ENCODE results near the gene PLCH2. TPM values are rescaled to one million over a fixed set of nuclear protein-coding genes. Genes with fewer than 3 reads are reported as not detected.
"Not testable (repeated sequence)": the region's sequence is repeated elsewhere in the genome, so short reads cannot be mapped to it uniquely, and the experiment has no call there.

The PLCH2 gene
- total and polyA plus RNA-seq, 8 donors, result 0.67 to 6.5 (median 3.7) TPM

GRCh38 chr1:2547210-2548067 lies 71.3 kb downstream of the PLCH2 start:
- TF ChIP-seq, protein P1, sequence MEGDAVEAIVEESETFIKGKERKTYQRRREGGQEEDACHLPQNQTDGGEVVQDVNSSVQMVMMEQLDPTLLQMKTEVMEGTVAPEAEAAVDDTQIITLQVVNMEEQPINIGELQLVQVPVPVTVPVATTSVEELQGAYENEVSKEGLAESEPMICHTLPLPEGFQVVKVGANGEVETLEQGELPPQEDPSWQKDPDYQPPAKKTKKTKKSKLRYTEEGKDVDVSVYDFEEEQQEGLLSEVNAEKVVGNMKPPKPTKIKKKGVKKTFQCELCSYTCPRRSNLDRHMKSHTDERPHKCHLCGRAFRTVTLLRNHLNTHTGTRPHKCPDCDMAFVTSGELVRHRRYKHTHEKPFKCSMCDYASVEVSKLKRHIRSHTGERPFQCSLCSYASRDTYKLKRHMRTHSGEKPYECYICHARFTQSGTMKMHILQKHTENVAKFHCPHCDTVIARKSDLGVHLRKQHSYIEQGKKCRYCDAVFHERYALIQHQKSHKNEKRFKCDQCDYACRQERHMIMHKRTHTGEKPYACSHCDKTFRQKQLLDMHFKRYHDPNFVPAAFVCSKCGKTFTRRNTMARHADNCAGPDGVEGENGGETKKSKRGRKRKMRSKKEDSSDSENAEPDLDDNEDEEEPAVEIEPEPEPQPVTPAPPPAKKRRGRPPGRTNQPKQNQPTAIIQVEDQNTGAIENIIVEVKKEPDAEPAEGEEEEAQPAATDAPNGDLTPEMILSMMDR (IDR thresholded peaks at IDR 0.05), result no peak
- DNase-seq (no peak), ATAC-seq (no peak)
- no peaks in the 10 kb centered on the region for H3K27me3 ChIP-seq
- H3K36me3 ChIP-seq, result no peaks in the 10 kb centered on the region
- H3K4me3 ChIP-seq, result peak overlapping the region; percentile 55 to 61
- intact Hi-C loops (cut with DNase I), result loop anchor here in 1 of 2 donors (10.0 kb wide), 1 partner anchor 133 kb away; the partner anchor contains the start of gene PEX10
- no peaks in the 10 kb centered on the region for H3K9me3 ChIP-seq
- H3K4me1 ChIP-seq, result peaks cover 31 to 66% of the 10 kb centered on the region in 2 donors
- H3K27ac ChIP-seq, result peak overlapping the region; percentile 97

DNA sequence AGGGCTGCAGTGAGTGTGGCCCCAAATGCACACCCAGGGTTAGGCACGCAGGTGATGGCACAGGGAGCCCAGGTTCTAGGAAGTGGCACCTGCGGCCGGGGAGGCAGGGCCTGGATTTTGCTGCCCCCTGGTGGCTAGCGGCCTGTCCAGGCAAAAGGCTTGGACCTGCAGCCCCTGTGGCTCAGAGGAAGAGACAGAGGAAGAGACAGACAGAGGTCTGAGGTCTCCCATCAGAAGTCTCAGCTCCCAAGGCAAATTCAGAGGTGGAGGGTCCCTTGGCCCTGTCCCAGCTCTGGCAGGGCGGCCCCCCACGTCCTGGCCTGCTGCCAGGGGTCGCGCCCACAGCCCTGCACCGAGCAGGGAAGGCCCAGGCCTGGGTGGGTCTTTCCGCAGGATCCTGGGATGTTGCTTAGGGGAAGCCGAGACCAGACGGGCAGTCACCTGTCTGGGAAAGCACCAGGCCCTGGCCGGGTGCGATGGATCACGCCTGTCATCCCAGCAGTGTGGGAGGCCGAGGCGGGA lies 72.0 kb downstream of the PLCH2 start:
- peaks cover 31 to 66% of the 10 kb centered on the region in 2 donors for H3K4me1 ChIP-seq
- H3K4me3 ChIP-seq, result peak overlapping the region in 1 of 2 donors; percentile 61
- TF ChIP-seq, protein P1 (IDR thresholded peaks at IDR 0.05), result peak; percentile 97
- peak overlapping the region; percentile 97 for H3K27ac ChIP-seq
- intact Hi-C loops (cut with DNase I), result loop anchor here in 1 of 2 donors (10.0 kb wide), 1 partner anchor 133 kb away; the partner anchor contains the start of gene PEX10
- no peaks in the 10 kb centered on the region for H3K9me3 ChIP-seq
- H3K36me3 ChIP-seq, result no peaks in the 10 kb centered on the region
- H3K27me3 ChIP-seq, result no peaks in the 10 kb centered on the region
- peak; percentile 68 for ATAC-seq
- DNase-seq, result peak in 3 of 4 donors; percentile 82 to 96 (median 90)

GRCh38 chr1:2549367-2550029 lies 73.4 kb downstream of the PLCH2 start:
- not testable (repeated sequence) for H3K9me3 ChIP-seq, ATAC-seq, DNase-seq, H3K27me3 ChIP-seq, H3K36me3 ChIP-seq
- Histone ChIP-seq H3K4me3 (peak overlapping the region in 1 of 2 donors; percentile 61), H3K4me1 (peaks cover 31 to 63% of the 10 kb centered on the region in 2 donors), H3K27ac (peak overlapping the region; percentile 97)
- intact Hi-C loops (cut with DNase I), result loop anchor here in 1 of 2 donors (10.0 kb wide), 1 partner anchor 135 kb away; the partner anchor contains the start of gene PEX10

DNA sequence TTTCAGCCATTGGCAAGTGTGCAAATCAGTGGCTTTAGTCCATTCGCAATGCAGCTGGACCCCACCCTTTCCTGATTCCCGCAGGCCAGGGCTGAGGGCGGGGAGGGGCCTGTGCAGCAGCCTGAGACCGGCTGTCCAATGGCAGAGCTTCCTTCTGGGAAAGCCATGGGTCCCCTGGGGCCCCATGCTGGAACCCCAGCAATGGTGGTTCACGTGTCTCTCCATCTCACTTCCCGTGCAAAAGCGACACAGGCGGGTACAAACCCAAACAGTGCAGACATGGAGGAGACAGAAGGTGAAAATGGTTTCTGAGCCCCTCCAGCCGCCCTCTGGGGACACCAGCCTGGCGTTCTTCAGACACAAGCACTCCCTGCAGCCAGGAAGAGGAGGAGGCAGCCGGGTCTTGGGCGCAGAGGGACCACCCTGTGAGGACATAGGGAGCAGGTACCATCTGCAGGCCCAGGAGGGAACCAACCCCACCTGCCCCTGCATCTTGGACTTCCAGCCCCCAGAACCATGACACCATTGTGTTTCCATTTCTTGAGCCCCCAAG lies 74.3 kb downstream of the PLCH2 start:
- Histone ChIP-seq H3K4me3 (peak overlapping the region in 1 of 2 donors; percentile 24), H3K4me1 (peaks cover 27 to 63% of the 10 kb centered on the region in 2 donors), H3K27ac (peak overlapping the region in 1 of 2 donors; percentile 97)
- intact Hi-C loops (cut with DNase I); ATAC-seq; DNase-seq; H3K27me3 ChIP-seq; H3K36me3 ChIP-seq; H3K9me3 ChIP-seq: not testable (repeated sequence)

GRCh38 chr1:2551544-2551943 lies 75.5 kb downstream of the PLCH2 start:
- H3K27ac ChIP-seq, result peak overlapping the region in 1 of 2 donors; percentile 18

More at GRCh38 chr1:2551544-2551943, 75.5 kb downstream of the PLCH2 start:
- H3K4me1 ChIP-seq, result peaks cover 27 to 59% of the 10 kb centered on the region in 2 donors
- peak overlapping the region in 1 of 2 donors; percentile 24 for H3K4me3 ChIP-seq
- intact Hi-C loops (cut with DNase I); H3K27me3 ChIP-seq; ATAC-seq; H3K9me3 ChIP-seq; H3K36me3 ChIP-seq; DNase-seq: not testable (repeated sequence)
- TF ChIP-seq, protein P1 (IDR thresholded peaks at IDR 0.05), result peak in 1 of 2 donors; percentile 12

Measured in left lung (tissue), 10 donors.